ENCODE measurements around the gene KDM4C. TPM values are rescaled to one million over a fixed set of nuclear protein-coding genes. Genes with fewer than 3 reads are reported as not detected.

The KDM4C gene
- total and polyA plus RNA-seq, 12 donors: 6.1 to 18.2 (median 14.6) TPM

- ATAC-seq (no peak), DNase-seq (no peak)
- no peak overlapping the region for H3K27ac ChIP-seq
- WGBS, 2 donors: 82 to 92% methylated on average over 2 of the region's 2 CpGs
- H3K4me1 ChIP-seq: peaks cover 0 to 4% (median 0%) of the 10 kb centered on the region in 9 donors
- H3K4me3 ChIP-seq: no peak overlapping the region
- peaks cover 0 to 16% (median 0%) of the 10 kb centered on the region in 9 donors for H3K36me3 ChIP-seq
- intact Hi-C loops (cut with DNase I): no loop called here
- TF ChIP-seq CTCF (IDR thresholded peaks at IDR 0.05): no peak
- no peaks in the 10 kb centered on the region for H3K27me3 ChIP-seq
- no peaks in the 10 kb centered on the region for H3K9me3 ChIP-seq
Observed at GRCh38 chr9:6887051-6887450, 129.3 kb downstream of the KDM4C start.

GRCh38 chr9:6889868-6890267 lies 132.1 kb downstream of the KDM4C start:
- Histone ChIP-seq H3K9me3 (no peaks in the 10 kb centered on the region), H3K27me3 (no peaks in the 10 kb centered on the region), H3K4me3 (no peak overlapping the region), H3K36me3 (peaks cover 0 to 36% (median 12%) of the 10 kb centered on the region in 9 donors), H3K27ac (no peak overlapping the region), H3K4me1 (no peaks in the 10 kb centered on the region)
- ATAC-seq: no peak
- intact Hi-C loops (cut with DNase I): no loop called here
- 92 to 94% methylated on average over 5 of the region's 5 CpGs for whole genome bisulfite sequencing, 2 donors
- no peak for DNase-seq
- no peak for TF ChIP-seq CTCF (IDR thresholded peaks at IDR 0.05)

- TF ChIP-seq CTCF (IDR thresholded peaks at IDR 0.05): no peak
- ATAC-seq (no peak), DNase-seq (no peak)
- H3K4me3 ChIP-seq: no peak overlapping the region
- H3K27ac ChIP-seq: no peak overlapping the region
- peaks cover 0 to 43% (median 12%) of the 10 kb centered on the region in 9 donors for H3K36me3 ChIP-seq
- H3K27me3 ChIP-seq: no peaks in the 10 kb centered on the region
- no peaks in the 10 kb centered on the region for H3K9me3 ChIP-seq
- H3K4me1 ChIP-seq: peaks cover 0 to 3% (median 0%) of the 10 kb centered on the region in 9 donors
- intact Hi-C loops (cut with DNase I): no loop called here
- 89 to 98% methylated on average over 6 of the region's 6 CpGs for WGBS, 2 donors
Observed at GRCh38 chr9:6893350-6894131, 135.8 kb downstream of the KDM4C start.

- no peaks in the 10 kb centered on the region for H3K9me3 ChIP-seq
- WGBS, 2 donors: 87 to 90% methylated on average over 3 of the region's 3 CpGs
- intact Hi-C loops (cut with DNase I): no loop called here
Observed at GRCh38 chr9:6894135-6894534, 136.4 kb downstream of the KDM4C start.

More at GRCh38 chr9:6894135-6894534, 136.4 kb downstream of the KDM4C start:
- Histone ChIP-seq H3K27ac (no peak overlapping the region), H3K36me3 (peaks cover 0 to 43% (median 12%) of the 10 kb centered on the region in 9 donors), H3K4me3 (no peak overlapping the region), H3K4me1 (peaks cover 0 to 3% (median 0%) of the 10 kb centered on the region in 9 donors), H3K27me3 (no peaks in the 10 kb centered on the region)
- no peak for TF ChIP-seq CTCF (IDR thresholded peaks at IDR 0.05)
- DNase-seq (no peak), ATAC-seq (no peak)
